Superior temporal gyrus (tissue), 1 donor: ENCODE results near the gene SLC15A4.

Experiments used
- DNase-seq: peaks from one replicate; pipeline ENCODE4 v3.0.0-alpha.2; 2016; ENCODE audit errors: extremely low spot score

Gene SLC15A4

DNA sequence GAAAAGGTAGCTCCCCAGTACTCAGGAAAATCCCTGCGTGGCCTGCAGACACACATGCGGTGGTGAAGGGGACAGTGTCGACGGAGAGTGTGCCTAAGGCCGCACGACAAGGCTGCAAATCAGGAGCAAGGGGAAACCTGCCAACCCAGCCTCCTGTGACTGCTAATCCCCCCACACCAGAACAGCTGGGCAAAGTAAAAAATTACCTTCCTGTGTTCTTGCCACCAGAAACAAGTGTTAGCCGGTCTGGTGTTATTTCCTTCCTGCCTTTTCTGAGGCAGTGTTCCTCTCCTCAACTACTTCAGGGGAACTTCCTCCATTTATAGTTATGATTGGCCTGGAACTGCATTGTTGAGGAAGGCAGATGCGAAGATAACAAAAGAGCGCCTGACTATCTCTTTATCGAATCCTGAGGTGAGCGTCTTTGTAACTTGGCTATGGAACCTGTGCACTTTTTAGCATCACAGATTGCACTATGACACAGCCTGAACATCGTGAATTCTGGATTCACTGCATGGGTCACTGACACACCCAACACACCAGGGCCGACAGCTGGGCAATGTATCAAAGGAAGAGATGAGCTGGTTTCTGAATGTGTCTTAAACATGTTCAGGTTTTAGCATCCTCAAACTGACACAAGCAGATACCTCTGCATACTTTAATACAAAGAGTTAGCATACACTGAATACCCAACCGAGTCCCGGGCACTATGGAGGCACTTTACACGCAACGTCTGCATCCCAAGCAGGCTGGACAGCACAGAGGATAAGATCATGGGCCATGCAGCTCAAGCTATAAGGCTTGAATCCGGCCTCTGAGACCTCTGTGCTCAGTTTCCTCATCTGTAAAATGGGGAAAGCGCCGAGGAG lies 28.9 kb downstream of the SLC15A4 start:
- DNase-seq: no peak

DNA sequence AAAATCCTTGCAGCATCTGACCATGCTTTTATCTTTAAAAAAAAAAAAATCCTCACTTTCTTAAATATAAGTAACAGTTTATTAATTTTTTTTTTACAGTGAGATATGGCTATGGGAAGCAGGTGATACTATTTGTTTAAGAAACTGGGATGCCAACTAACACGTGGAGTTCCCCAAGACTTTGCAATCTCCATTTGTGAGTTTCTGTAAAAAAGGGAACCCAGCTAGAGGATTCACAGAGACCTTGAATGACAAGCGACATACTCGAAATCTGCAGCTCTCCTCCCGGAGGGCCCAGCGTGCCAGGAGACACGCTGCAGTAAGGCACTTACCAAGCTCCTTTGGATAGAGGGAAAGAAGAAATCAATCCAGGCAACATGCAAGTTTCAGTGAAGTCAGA lies 30.1 kb downstream of the SLC15A4 start:
- no peak for DNase-seq

DNA sequence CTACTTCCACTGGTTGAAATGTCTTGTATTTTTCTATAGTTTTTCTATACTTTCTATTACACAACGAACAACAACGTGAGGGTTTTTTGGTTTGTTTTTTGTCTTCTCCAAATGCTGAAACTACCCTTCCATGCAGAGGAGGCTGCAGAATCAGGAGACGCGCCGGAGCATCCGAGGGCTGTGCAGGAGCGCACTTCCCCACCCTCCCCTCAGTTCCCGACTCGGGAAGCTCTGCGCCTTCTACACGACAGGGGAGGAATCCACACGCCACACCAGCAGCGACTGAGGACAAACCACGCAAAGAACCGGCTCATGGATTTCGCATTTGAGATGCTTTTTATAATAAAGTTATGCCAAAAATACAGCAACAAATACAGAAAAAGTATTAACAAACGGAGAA lies 30.9 kb downstream of the SLC15A4 start:
- no peak for DNase-seq

DNA sequence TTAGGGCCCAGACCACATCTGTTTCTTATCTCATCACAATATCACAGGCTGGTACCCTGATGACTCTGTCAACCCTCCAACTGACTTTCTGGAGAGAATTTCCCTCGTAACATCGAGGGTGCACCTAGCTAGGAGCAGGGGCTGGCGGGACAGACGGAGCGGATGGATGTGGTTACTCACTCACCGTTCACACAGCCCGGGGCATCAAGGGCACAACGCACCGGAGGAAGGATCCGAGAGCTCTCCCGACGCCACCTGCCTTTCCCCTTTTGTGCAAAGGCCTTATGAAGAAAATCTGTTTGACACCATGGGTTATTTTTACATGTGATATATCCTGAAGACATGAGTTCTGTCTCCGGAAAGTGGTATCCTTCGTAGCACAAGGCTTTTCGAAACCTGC lies 31.4 kb downstream of the SLC15A4 start:
- no peak for DNase-seq

DNA sequence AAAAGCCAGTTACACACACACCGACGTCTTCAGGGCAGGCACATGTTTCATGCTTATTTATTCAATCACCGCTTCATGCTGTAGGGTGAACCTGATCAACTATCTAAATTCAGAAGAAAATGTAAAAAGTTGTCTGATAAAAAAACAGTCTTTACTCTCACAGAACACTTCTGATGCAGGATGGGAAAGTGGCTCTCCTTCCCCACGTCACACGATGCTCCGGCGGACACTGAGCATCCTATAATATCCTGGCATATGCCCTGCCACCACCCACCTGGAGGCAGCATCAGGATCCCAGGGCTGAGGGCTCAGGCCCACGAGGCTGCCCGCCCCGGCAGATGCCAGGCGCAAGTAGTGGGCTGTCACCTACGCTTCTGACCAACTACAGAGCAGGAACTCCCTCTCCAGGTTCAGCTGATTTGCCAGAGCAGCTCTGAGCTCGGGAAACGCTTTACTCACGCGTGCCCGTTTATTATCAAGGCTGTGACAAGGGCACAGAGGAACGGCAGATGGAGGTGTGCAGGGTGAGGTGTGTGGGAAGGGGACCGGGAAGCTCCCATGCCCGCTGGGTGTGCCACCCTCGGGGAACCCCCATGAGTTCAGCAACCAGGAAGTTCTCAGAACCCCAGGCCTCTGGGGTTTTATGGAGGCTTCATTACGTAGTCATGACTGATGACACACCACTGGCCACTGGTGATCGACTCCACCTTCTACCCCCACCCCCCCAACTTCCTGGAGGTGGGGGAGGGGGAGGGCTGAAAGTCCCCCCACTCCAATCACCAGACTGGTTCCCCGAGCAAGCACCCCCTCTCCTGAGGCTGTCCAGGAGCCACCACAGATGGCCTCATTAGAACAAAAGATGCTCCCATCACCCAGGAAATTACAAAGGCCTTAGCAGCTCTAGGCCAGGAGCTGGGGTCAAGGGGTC lies 32.1 kb downstream of the SLC15A4 start:
- no peak for DNase-seq

DNA sequence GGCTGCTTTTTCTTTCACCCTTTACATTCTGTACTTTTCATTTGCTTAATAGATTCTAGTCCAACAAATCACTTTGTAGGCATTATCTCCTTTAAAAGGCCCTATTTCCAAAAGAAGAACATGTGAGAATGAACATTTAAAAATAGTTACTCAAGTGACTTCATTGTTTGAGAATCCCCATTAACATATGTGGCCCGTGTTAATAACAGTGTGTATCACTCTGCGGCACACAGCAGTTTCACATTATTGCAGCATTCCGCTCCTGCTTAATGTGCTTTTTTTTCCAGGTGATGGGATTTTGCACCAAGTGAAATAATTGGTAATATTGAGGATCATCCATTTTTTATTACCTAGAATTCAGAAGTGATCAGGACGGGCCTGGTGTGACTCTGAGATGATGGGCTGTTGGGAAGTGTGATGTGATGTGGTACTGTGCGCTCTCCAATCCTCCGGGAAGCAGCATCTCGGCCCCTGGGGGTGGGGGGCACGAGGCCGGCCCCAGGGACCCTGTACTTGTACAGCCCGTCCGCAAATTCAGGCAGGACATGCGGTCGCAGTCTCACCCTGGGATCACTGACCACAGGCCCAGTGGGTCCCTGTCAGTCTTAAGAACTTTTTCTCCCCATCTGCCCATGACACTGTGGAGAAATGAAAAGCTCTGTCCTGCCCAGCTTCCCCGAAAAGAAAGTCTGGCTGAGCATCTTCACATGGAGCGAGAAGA lies 32.9 kb downstream of the SLC15A4 start:
- no peak for DNase-seq

DNA sequence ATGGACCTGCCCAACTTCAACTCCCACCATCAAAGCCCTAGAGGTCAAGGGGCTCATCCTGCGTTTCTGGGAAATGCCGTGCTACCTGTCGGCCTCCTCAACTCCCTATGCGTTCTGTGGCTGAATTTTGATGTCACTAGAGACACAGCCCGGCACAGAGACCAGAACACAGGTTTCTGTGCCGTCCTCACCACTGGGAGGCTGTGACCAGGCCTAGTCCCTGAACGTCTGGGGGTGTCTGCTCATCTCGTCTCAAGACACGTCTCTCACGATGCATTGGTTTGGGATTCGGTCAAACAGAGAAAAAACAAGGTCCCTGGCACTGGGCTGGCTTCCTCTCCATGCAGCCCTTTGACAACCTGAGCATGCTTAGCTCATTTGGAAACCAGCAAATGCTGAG lies 33.5 kb downstream of the SLC15A4 start:
- DNase-seq: no peak

DNA sequence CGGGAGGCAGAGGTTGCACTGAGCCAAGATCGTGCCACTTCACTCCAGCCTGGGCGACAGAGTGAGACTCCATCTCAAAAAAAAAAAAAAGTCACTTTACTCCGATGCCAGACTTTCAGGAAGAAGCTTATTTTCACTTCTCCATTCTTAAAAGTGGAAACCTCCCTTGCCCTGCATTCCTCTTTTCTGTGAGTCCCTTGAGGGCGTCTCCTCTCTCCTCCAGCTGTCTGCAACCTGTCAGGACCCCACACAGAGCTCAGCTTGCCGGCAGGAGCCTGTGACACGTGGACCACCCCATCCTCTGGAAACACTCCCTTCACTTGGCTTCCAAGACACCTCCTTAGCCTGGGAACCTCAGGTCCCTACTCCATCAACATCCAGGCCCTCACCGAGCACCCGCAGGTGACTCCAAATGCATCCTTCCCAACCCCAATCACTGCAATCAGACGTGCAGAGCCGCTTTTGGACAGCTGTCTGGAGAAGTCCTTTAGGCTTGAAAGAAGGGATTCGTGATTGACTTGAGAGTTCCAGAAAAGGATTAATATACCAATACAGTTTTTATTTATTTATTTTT lies 34.3 kb downstream of the SLC15A4 start:
- DNase-seq: peak; percentile 14

DNA sequence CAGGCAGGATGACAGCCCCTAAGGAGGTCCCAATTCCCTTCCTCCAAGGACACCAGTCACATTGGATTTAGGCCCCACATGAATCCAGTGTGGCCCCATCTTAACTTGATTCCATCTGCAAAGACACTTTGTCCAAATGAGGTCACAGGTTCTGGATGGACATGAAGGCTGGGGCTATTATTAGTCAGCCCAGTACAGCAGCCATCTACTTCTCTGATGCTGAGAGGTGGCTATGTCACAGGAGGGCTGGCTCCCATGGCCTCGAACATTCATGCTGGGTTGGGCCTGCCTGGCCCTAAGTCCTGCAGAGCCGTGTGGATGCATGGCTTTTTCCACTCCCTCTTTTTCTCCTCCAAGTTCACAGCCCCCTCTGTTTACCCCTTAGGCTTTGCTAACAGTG lies 35.9 kb downstream of the SLC15A4 start:
- no peak for DNase-seq

DNA sequence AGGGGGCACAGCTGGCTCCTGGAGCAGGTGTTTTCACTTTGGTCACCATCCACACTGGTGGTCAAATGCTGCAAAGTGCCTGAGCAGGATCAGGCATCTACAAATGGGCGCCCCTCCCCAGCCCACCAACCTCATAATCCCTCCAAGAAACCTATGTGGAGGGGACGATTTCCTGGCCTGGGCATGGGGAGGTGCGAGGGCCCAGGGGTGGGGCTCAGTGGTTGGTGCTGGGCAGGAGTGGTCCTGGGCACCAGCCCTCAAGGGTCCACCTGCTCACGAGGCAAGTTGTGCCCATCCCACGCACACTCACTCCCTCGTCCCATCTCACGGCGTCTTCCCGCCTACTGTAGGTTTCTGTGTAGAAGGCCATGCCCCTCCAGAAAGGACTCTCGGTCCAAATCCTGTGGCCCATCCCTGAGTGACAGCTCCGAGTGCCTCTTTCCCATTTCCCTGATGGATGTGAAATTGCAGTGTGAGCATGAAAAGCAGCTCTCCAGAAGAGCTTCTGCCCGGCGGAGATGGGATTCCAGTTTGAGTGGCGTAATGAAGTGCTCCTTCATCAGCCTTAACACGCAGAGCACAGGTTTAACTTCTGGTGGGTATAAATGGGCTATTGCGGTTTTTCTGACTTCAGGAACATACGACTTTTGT lies 36.9 kb downstream of the SLC15A4 start:
- no peak for DNase-seq

DNA sequence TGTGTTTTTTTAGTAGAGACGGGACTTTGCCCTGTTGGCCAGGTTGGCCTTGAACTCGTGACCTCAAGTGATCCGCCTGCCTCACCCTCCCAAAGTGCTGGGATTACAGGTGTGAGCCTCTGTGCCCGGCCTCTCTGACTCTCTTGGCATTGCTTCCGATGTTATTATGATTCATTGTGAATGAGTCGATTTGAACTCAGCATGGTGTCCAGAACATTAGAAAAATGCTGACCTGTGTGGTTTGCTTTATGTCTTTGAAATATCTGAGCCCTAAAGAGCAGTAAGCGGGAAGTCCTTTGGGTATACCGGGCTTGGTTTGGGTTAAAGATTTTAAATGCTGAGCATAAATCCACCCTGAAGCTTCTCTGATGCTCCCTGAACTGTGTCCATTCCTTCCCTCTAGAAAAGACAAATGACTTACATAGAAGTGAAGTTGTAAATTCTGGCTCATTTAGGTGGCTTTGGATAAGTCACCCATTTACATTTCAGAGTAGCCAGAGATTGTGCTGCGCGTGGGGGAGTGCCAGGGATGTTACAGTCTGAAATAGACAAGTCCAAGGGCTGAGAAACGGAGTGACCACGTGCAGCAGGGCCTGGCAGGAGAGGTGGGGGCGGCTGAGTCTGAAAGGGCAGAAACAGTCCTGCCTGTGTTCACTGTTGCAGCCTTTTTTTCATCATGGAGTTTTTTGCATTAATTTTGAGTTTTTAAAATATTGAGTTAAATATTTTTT lies 39.6 kb downstream of the SLC15A4 start:
- DNase-seq: no peak

DNA sequence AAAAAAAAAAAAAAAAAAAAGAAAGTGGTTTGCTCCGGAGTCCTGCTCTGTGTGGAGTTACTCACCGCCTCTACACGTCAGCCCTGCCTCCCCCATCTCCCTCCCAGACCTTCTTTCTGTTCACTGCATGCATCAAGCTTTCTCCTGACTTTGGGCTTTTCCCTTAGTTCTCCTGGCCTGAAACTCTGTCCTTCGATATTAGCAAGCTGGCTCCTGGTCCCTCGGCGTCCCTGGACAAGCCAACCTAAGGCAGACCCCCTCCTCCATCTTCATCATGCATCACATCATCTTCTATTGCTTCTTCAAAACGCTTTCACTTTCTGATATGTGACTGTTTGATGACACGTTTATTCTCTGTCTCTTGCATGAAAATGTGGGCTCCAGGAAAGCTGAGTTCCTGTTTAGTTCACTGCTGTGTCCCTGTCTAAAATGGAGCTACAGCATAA lies 40.6 kb downstream of the SLC15A4 start:
- no peak for DNase-seq

DNA sequence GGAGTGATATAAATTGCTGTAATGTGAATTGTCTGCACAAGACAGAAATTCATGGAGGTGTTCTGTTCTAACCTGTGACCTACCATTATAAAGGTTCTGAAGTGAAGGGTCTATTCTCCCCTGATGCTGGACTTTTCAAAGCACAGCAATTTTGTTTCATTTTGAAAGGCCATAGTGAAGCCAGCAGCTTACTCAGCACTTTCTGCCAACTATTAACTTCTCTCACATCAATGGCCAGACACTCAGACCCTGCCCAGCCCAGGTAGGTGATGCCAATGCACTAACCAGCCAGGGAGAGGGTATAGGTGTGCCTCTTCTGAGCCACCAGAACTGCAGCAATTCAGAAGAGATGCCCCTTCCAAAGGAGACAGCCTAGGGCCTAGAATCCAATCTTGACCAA lies 43.9 kb downstream of the SLC15A4 start:
- DNase-seq: no peak

DNA sequence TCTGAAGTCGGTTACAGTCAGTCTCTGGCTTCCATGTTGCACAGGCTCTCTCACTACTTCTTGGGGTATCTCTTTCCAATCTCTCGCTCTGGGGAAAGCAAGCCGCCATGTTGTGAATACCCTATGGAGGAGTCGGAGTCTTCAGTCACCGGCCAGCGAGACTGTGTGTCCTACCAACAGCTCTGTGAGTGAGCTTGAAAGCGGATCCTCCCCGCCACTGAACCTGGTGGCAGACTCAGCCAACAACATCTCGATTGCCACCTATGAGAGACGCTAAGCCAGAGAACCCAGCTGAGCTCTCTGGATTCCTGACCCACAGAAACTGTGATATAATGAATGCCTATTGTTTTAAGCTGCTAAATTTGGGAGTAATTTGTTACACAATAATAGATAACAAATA lies 51.5 kb downstream of the SLC15A4 start:
- no peak for DNase-seq

DNA sequence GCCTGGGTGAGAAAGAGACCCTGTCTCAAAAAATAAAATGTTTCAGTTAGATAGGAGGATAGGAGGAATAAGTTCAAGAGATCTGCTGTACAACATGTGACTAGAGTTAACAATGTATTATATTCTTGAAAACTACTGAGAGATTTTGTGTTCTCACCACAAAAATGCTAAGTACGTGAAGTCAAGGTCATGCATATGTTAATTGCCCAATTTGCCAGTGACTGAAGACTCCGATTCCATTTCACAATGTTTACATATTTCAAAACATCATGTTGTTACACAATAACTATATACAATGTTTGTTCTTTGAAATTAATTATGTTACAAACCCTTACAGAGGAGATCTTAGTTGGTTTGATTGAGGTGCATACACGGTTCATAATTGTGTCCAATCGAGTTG lies 52.1 kb downstream of the SLC15A4 start:
- DNase-seq: no peak

DNA sequence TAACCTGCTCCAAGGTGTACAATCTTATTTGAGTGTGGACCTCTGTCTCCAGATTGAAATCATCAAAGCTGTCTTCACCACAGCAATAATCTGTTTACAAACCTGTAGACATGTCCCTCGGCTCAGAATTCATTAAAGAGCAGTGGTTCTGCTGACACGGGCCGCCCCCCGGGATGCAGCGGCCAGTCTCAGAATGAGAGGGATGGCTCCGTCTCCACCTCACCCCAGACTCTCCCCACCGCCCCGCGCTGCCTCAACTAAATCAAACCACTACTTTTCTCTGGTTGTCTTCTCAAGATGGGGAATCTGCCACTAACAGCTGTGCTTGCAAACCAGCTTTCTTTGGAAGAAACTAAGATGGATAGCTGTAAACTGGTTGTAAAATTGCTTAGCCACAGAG lies 56.2 kb downstream of the SLC15A4 start:
- DNase-seq: no peak

DNA sequence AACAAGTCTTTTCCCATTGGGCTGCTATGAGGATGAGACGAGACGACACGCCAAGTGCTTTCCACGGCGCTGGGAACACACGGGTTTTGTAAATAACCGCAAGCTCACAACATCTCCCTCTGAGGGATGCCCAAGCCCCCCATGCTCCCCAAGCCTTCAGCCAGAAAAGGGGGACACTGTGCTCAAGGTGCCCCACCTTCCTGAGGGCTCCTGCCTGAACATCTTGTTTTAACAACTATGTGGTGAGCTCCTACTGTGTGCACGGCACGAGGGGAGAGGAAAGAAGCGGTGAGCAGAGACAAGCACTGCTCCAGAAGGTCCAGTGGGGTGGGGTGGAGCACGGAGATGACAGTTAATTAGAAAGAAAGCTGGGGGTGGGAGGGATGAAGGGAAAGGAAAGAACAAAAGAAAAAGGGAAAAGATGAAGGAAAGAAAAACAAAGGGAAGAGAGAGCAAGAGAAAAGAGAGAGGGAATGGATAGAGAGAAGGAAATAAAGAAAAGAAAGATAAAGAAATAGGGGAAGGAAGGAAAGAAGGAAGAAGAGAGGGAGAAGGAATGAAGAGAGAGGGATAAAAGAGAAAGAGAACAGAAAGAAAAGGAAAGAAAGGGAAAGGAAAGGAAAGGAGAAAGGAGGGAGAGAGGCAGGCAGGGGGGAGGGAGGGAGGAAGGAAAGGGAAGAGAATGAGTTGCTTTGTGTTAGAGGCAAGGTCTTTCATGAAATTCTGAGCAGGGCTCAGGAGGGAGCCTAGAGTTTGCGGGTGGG lies 56.8 kb downstream of the SLC15A4 start:
- DNase-seq: no peak

DNA sequence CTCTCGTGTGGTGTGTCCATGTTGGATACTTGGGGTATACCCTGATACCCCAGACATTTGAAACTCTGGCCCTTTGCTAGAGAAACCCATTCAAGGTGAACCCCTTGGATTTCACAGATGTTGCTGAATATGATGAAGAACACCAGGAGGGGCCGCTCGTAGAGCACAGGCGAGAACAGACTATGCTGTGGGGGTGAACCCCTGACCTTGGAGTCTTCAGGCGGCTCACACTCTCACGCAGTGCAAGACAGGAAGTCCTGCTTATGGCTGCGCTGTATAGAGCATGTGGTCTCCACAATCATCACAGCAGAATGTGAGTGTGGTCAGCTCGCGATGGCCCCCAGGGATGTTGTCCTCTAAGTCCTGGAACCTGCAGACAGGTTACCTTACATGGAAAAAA lies 60.4 kb downstream of the SLC15A4 start:
- no peak for DNase-seq

DNA sequence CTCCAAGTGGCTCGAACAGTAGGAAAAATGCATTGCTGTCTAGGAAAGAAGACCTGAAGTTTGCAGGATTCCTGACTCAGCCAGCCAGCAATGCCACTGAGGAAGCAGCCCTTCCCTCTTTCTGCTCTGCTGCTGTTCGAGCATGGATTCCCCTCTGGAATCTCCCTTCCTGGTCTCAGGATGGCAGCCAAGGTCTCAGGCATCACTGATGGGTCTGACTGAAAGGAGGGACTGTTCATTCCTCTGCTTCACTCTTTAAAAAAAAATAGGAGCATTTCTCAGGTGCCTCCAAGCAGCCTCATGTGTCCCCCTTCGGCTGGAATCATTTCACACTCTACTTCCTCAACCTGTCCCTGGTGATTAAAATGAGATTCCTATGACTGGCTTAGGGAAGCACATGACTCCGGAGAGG lies 62.4 kb downstream of the SLC15A4 start:
- no peak for DNase-seq

DNA sequence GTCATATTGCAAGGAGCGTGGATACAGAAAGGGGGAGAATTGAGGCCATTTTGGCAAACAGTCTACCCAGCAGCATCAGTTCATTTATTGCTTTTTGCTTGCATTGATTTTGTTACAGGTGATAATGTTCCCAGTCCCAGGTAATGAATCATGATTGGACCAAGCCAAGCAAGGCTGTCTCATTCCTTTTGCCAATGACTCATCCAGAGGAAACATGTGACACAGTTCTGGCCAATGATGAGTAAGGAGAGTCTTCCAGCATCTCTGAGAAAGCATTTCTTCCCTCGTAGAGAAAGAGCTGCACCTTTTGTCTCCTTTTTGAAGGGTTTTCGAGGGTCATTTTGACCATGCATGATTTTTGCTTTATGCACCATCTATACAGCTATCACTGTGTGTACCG lies 68.2 kb downstream of the SLC15A4 start:
- no peak for DNase-seq
